GM12865 (cell line): ENCODE results near the gene DEAF1.
"Not testable (repeated sequence)": the region's sequence is repeated elsewhere in the genome, so short reads cannot be mapped to it uniquely, and the experiment has no call there.

Source experiments
- DNase-seq: peaks from one replicate; pipeline ENCODE4 v3.0.0; 2010; ENCODE audit warnings: low read depth
- H3K4me3 ChIP-seq: 2 replicates; pipeline ENCODE4 v1.5.1; 2011; ENCODE audit warnings: mild to moderate bottlenecking, low read depth, low read length, control low read depth
- CTCF ChIP-seq: IDR thresholded peaks from 2 replicates; pipeline ENCODE4 v1.5.1; 2011; ENCODE audit warnings: low read length, control low read depth, low read depth, inconsistent platforms; ENCODE audit not compliant: insufficient read depth; ENCODE audit errors: missing control alignments

DEAF1 gene

GRCh38 chr11:659532-660085 lies 35.4 kb downstream of the DEAF1 start:
- DNase-seq = no peak
- TF ChIP-seq CTCF = no peak

DNA sequence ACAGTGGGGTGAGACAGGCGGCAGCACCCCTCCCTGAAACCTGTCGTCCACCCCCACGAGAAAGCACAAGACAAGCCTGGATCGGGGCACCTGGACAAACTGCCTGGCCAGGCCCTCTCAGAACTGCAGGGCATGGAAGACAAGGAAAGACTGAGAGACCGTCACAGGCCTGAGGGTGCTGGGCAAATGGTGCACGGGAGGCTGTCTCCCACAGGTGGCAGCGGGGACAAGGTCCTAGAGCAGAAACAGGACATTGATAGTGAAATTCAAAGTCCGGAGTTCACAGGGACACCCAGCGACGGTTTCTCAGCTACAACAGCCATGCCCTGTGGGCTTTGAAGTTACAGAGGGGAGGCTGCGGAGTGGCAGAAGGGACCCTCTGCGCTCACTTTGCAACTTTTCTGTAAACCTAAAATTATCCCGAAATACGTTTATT lies 37.3 kb downstream of the DEAF1 start:
- no peak overlapping the region for H3K4me3 ChIP-seq
- TF ChIP-seq CTCF = no peak
- no peak for DNase-seq

More at GRCh38 chr11:659532-660085, 35.4 kb downstream of the DEAF1 start:
- no peak overlapping the region for H3K4me3 ChIP-seq

DNA sequence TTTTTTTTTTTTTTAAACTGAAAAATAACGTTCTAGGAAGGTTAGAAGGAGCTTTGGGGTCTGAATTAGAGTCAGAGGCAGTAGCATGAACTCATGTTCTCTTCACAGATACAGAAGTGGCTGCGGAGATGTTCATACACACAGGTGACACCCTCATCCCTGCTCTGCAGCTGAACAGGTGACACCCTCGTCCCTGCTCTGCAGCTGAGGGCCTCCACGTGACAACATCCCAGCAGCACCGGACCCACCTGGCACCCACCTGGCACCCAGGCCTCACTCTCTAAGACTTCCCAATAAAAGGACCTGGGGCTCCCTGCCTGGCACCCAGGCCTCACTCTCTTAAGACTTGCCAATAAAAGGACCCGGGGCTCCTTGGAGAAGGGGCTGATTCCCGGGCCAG lies 38.2 kb downstream of the DEAF1 start:
- H3K4me3 ChIP-seq = no peak overlapping the region
- no peak for TF ChIP-seq CTCF
- no peak for DNase-seq

DNA sequence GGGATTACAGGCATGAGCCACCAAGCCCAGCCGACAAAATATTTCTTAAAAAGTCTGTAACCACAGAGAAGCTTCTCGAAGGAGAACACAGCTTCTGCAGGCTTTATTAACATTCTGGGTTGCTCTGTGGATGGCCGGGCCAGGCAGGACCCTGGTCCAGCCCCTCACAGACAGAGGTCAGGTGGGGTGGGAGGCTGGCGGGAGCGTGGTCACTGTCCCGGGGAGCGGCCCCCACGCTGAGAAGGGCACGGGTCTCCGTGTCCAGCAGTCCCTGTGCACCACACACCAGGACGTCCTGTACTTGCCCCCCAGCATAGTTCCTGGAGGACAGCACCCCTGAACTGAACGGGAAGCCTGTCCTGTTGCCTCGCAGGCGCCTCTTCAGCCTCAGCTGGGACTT lies 38.6 kb downstream of the DEAF1 start:
- DNase-seq = no peak
- TF ChIP-seq CTCF = no peak
- H3K4me3 ChIP-seq = no peak overlapping the region

GRCh38 chr11:655036-655726 lies 39.8 kb downstream of the DEAF1 start:
- TF ChIP-seq CTCF = no peak
- H3K4me3 ChIP-seq = no peak overlapping the region
- no peak for DNase-seq

- DNase-seq, H3K4me3 ChIP-seq: not testable (repeated sequence)
Observed at GRCh38 chr11:654444-654843, 40.6 kb downstream of the DEAF1 start.

DNA sequence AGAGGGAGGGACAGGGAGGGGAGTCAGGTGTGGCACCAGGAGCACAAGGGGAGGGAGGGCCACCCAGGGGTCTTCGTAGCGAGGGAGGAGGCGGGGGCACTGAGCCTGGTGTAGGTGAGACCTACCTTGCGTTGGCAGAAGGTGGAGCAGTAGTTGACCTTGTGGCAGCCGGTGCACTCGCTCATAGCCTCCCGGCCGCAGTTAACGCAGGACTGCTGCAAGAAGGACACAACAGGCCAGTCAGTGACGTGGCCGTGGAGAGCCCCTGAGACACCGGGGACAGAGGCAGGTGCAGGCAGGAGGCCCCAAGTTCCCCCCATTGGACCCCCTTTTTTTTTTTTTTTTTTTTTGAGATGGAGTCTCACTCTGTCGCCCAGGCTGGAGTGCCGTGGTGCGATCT lies 41.2 kb downstream of the DEAF1 start:
- no peak overlapping the region for H3K4me3 ChIP-seq
- no peak for DNase-seq
- no peak for TF ChIP-seq CTCF

GRCh38 chr11:653136-653535 lies 41.9 kb downstream of the DEAF1 start:
- H3K4me3 ChIP-seq, DNase-seq: not testable (repeated sequence)
